K562 (cell line): ENCODE measurements around the gene SPEF1.

Source experiments
- NEUROD1 ChIP-seq: fragments of 150-350 bp; IDR thresholded peaks from 2 replicates; pipeline ENCODE4 v1.6.1; 2014; ENCODE audit warnings: borderline replicate concordance, low read length, low read depth; ENCODE audit not compliant: partially characterized antibody
- POLR2A ChIP-seq: fragments of 450-650 bp; conservative IDR thresholded peaks from 2 replicates; pipeline ENCODE4 v1.6.1; 2016
- SMARCC2 ChIP-seq: fragments of 450-650 bp; IDR thresholded peaks from 2 replicates; pipeline ENCODE4 v1.6.1; 2017; ENCODE audit warnings: antibody characterized with exemption, moderate library complexity, mild to moderate bottlenecking, low read depth
- TCF7L2 ChIP-seq: fragments of 150-350 bp; IDR thresholded peaks from 2 replicates; pipeline ENCODE4 v1.6.1; 2016; ENCODE audit warnings: low read depth, mild to moderate bottlenecking, low read length, moderate library complexity
- ZNF232 ChIP-seq: sonication (generic); formaldehyde crosslinking; IDR thresholded peaks from 2 replicates; pipeline ENCODE4 v1.8.0; 2022; ENCODE audit warnings: mild to moderate bottlenecking, missing genetic modification reagents
- ZNF717 ChIP-seq: fragments of 250-450 bp; sonication (Bioruptor Pico); IDR thresholded peaks from 2 replicates; pipeline ENCODE4 v1.5.0; 2021
- TF ChIP-seq, protein P1 (sequence below), 3 experiments: IDR thresholded peaks in 2 of 3; conservative IDR thresholded peaks in 1 of 3; 2 replicates each; pipeline ENCODE4 v1.5.1; 2011 to 2012; ENCODE audit warnings: low read length in 3 of 3, mild to moderate bottlenecking in 3 of 3, control low read depth in 2 of 3, improper control_type of control experiment in 1 of 3, inconsistent platforms in 1 of 3, low read depth in 1 of 3, mixed read lengths in 1 of 3, moderate library complexity in 1 of 3; ENCODE audit not compliant: insufficient read depth in 2 of 3
- TF ChIP-seq, protein P2 (sequence below): fragments of 150-350 bp; IDR thresholded peaks from 2 replicates; pipeline ENCODE4 v1.6.1; 2014; ENCODE audit warnings: low read depth, mild to moderate bottlenecking, low read length, borderline replicate concordance
- TF ChIP-seq, protein P3 (sequence below): sonication (generic); formaldehyde crosslinking; IDR thresholded peaks from 2 replicates; pipeline ENCODE4 v1.8.0; 2023; ENCODE audit warnings: missing genetic modification reagents, mild to moderate bottlenecking, borderline replicate concordance

DNA sequence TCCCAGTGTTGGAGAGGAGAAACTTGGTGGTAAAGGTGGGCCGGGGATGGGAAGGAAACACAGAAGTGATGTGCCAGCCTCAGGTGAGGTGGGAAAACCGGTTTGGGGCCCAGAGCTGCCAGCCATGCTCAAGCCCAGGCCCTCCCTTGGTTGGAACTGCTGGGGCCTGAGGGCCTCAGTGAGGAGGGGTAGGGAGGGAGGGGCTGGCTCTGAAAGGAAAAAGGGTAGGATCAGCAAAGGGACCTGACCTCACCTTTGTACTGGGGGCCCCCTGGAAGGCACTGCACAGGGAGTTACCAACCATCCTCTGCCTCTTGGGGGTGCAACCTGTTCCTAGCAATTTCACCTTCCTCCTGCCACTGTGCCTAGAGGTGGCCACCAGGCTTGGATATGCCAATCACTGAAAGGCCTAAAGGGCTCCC, 1.8 kb upstream of the SPEF1 start:
- TF ChIP-seq SMARCC2, result no peak
- TF ChIP-seq, protein P1, sequence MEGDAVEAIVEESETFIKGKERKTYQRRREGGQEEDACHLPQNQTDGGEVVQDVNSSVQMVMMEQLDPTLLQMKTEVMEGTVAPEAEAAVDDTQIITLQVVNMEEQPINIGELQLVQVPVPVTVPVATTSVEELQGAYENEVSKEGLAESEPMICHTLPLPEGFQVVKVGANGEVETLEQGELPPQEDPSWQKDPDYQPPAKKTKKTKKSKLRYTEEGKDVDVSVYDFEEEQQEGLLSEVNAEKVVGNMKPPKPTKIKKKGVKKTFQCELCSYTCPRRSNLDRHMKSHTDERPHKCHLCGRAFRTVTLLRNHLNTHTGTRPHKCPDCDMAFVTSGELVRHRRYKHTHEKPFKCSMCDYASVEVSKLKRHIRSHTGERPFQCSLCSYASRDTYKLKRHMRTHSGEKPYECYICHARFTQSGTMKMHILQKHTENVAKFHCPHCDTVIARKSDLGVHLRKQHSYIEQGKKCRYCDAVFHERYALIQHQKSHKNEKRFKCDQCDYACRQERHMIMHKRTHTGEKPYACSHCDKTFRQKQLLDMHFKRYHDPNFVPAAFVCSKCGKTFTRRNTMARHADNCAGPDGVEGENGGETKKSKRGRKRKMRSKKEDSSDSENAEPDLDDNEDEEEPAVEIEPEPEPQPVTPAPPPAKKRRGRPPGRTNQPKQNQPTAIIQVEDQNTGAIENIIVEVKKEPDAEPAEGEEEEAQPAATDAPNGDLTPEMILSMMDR (IDR thresholded peaks at IDR 0.05 in 2 of 3, conservative IDR thresholded peaks at IDR 0.05 in 1 of 3; ENCODE audit: insufficient read depth in 2 of 3, low read depth in 1 of 3, low read length in 3 of 3), result no peak
- no peak for TF ChIP-seq ZNF717 (CRISPR knock-in tag)
- TF ChIP-seq TCF7L2, result no peak
- TF ChIP-seq, protein P2, sequence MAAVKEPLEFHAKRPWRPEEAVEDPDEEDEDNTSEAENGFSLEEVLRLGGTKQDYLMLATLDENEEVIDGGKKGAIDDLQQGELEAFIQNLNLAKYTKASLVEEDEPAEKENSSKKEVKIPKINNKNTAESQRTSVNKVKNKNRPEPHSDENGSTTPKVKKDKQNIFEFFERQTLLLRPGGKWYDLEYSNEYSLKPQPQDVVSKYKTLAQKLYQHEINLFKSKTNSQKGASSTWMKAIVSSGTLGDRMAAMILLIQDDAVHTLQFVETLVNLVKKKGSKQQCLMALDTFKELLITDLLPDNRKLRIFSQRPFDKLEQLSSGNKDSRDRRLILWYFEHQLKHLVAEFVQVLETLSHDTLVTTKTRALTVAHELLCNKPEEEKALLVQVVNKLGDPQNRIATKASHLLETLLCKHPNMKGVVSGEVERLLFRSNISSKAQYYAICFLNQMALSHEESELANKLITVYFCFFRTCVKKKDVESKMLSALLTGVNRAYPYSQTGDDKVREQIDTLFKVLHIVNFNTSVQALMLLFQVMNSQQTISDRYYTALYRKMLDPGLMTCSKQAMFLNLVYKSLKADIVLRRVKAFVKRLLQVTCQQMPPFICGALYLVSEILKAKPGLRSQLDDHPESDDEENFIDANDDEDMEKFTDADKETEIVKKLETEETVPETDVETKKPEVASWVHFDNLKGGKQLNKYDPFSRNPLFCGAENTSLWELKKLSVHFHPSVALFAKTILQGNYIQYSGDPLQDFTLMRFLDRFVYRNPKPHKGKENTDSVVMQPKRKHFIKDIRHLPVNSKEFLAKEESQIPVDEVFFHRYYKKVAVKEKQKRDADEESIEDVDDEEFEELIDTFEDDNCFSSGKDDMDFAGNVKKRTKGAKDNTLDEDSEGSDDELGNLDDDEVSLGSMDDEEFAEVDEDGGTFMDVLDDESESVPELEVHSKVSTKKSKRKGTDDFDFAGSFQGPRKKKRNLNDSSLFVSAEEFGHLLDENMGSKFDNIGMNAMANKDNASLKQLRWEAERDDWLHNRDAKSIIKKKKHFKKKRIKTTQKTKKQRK, result no peak
- TF ChIP-seq ZNF232 (CRISPR knock-in tag), result no peak
- TF ChIP-seq NEUROD1, result no peak
- TF ChIP-seq POLR2A, result no peak
- TF ChIP-seq, protein P3, sequence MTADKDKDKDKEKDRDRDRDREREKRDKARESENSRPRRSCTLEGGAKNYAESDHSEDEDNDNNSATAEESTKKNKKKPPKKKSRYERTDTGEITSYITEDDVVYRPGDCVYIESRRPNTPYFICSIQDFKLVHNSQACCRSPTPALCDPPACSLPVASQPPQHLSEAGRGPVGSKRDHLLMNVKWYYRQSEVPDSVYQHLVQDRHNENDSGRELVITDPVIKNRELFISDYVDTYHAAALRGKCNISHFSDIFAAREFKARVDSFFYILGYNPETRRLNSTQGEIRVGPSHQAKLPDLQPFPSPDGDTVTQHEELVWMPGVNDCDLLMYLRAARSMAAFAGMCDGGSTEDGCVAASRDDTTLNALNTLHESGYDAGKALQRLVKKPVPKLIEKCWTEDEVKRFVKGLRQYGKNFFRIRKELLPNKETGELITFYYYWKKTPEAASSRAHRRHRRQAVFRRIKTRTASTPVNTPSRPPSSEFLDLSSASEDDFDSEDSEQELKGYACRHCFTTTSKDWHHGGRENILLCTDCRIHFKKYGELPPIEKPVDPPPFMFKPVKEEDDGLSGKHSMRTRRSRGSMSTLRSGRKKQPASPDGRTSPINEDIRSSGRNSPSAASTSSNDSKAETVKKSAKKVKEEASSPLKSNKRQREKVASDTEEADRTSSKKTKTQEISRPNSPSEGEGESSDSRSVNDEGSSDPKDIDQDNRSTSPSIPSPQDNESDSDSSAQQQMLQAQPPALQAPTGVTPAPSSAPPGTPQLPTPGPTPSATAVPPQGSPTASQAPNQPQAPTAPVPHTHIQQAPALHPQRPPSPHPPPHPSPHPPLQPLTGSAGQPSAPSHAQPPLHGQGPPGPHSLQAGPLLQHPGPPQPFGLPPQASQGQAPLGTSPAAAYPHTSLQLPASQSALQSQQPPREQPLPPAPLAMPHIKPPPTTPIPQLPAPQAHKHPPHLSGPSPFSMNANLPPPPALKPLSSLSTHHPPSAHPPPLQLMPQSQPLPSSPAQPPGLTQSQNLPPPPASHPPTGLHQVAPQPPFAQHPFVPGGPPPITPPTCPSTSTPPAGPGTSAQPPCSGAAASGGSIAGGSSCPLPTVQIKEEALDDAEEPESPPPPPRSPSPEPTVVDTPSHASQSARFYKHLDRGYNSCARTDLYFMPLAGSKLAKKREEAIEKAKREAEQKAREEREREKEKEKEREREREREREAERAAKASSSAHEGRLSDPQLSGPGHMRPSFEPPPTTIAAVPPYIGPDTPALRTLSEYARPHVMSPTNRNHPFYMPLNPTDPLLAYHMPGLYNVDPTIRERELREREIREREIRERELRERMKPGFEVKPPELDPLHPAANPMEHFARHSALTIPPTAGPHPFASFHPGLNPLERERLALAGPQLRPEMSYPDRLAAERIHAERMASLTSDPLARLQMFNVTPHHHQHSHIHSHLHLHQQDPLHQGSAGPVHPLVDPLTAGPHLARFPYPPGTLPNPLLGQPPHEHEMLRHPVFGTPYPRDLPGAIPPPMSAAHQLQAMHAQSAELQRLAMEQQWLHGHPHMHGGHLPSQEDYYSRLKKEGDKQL, result no peak
